PC-9 (cell line): Measurements from ENCODE around the gene STRN3. TPM values are rescaled to one million over a fixed set of nuclear protein-coding genes. Genes with fewer than 3 reads are reported as not detected.
A peak's percentile ranks its signal among the peaks of the same experiment; 100 is the strongest.

Experiments used
- BruUV-seq: library from RNA; stranded (reverse); fragments of 400-500 nt; replicated peaks from 2 replicates; lab custom pipeline; 2021; lab: Mats Ljungman, UMichigan
- CTCF ChIA-PET: fragments of 300-600 bp; sonication (Branson Sonifier 250); formaldehyde crosslinking; loops from one replicate; lab custom pipeline; 2022; ENCODE audit warnings: antibody characterized with exemption; lab: Charles Lee
- POLR2A ChIA-PET: fragments of 300-600 bp; sonication (Branson Sonifier 250); formaldehyde crosslinking; loops from one replicate; lab custom pipeline; 2022; ENCODE audit warnings: antibody characterized with exemption; ENCODE audit not compliant: unreplicated experiment; lab: Charles Lee
- DNase-seq, 2 experiments: peaks; one replicate each; pipeline versions ENCODE4 v3.0.0 to v3.0.0-alpha.2; 2015 to 2022; ENCODE audit warnings: mixed read lengths in 1 of 2
- H2AFZ ChIP-seq: fragments of 200-600 bp; sonication (generic); 2 replicates; pipeline ENCODE4 v1.8.1; 2017; ENCODE audit warnings: antibody characterized with exemption
- H3F3A ChIP-seq: fragments of 200-600 bp; sonication (generic); 2 replicates; pipeline ENCODE4 v1.8.1; 2017; ENCODE audit warnings: antibody characterized with exemption, mild to moderate bottlenecking, low read depth; ENCODE audit not compliant: insufficient read depth
- H3K27ac ChIP-seq: fragments of 200-600 bp; sonication (generic); 2 replicates; pipeline ENCODE4 v1.6.1; 2016; ENCODE audit warnings: mixed run types
- H3K27me3 ChIP-seq: fragments of 200-600 bp; sonication (generic); 2 replicates; pipeline ENCODE4 v1.6.1; 2016; ENCODE audit warnings: low read depth, mixed run types; ENCODE audit not compliant: insufficient read depth
- H3K36me3 ChIP-seq: fragments of 200-600 bp; sonication (generic); 2 replicates; pipeline ENCODE4 v1.6.1; 2016; ENCODE audit warnings: low read depth, mixed run types
- H3K4me1 ChIP-seq: fragments of 200-600 bp; sonication (generic); replicated peaks from 2 replicates; pipeline ENCODE4 v1.6.1; 2016; ENCODE audit warnings: mixed run types; ENCODE audit not compliant: insufficient read depth
- H3K4me2 ChIP-seq: fragments of 200-600 bp; sonication (generic); 2 replicates; pipeline ENCODE4 v1.6.1; 2017; ENCODE audit warnings: mixed run types
- H3K4me3 ChIP-seq: fragments of 200-600 bp; sonication (generic); 2 replicates; pipeline ENCODE4 v1.6.1; 2016; ENCODE audit warnings: mixed run types
- H3K79me2 ChIP-seq: fragments of 200-600 bp; sonication (generic); 2 replicates; pipeline ENCODE4 v1.6.1; 2017; ENCODE audit warnings: low read depth, mixed run types
- H3K9me2 ChIP-seq: fragments of 200-600 bp; sonication (generic); 2 replicates; pipeline ENCODE4 v1.8.1; 2017; ENCODE audit warnings: mild to moderate bottlenecking; ENCODE audit not compliant: insufficient read depth
- H3K9me3 ChIP-seq: fragments of 200-600 bp; sonication (generic); 2 replicates; pipeline ENCODE4 v1.8.1; 2016; ENCODE audit warnings: low read depth; ENCODE audit not compliant: insufficient read depth
- H4K20me1 ChIP-seq: fragments of 200-600 bp; sonication (generic); 2 replicates; pipeline ENCODE4 v1.8.1; 2017; ENCODE audit not compliant: insufficient read depth
- EZH2 ChIP-seq: fragments of 200-600 bp; sonication (generic); IDR thresholded peaks from 2 replicates; pipeline ENCODE4 v1.8.0; 2017; ENCODE audit warnings: antibody characterized with exemption, low read depth
- intact Hi-C: fragments of 100-400 bp; cut with micrococcal nuclease; formaldehyde crosslinking; loops from one replicate; pipeline ENCODE4 v1.10.0; 2022; ENCODE audit not compliant: unreplicated experiment
- total RNA-seq: library from RNA; stranded (reverse); gene quantifications from 2 replicates; pipeline ENCODE4 v1.2.3, GENCODE V29; 2021
- TF ChIP-seq, protein P1 (sequence below): fragments of 200-600 bp; sonication (generic); conservative IDR thresholded peaks from 2 replicates; pipeline ENCODE4 v1.6.1; 2017; ENCODE audit warnings: mixed run types, antibody characterized with exemption, mild to moderate bottlenecking, moderate library complexity

Gene STRN3
- total RNA-seq, 1 experiment from 2014 or later, result 18.1 TPM

DNA sequence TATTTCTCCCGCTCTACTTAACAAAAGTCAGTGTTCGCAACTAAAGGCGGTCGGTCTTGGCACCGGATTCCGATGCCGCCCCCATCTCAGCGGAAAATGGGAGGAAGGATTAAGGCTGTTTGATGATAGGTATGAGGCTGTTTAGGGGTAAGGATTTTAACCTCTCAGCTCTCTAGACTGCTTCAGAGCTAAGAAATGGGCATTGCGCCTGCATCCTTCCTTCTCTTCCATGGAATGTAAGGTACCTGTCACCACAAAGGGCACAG, 150.5 kb downstream of the STRN3 start:
- H3K4me1 ChIP-seq, result no peaks in the 10 kb centered on the region
- no peaks in the 10 kb centered on the region for H3K9me2 ChIP-seq
- intact Hi-C loops, result no loop called here
- POLR2A ChIA-PET, result no interaction called here
- no peaks in the 10 kb centered on the region for H3K27me3 ChIP-seq
- no peak overlapping the region for H2AFZ ChIP-seq
- H3F3A ChIP-seq, result no peaks in the 10 kb centered on the region
- TF ChIP-seq, protein P1, sequence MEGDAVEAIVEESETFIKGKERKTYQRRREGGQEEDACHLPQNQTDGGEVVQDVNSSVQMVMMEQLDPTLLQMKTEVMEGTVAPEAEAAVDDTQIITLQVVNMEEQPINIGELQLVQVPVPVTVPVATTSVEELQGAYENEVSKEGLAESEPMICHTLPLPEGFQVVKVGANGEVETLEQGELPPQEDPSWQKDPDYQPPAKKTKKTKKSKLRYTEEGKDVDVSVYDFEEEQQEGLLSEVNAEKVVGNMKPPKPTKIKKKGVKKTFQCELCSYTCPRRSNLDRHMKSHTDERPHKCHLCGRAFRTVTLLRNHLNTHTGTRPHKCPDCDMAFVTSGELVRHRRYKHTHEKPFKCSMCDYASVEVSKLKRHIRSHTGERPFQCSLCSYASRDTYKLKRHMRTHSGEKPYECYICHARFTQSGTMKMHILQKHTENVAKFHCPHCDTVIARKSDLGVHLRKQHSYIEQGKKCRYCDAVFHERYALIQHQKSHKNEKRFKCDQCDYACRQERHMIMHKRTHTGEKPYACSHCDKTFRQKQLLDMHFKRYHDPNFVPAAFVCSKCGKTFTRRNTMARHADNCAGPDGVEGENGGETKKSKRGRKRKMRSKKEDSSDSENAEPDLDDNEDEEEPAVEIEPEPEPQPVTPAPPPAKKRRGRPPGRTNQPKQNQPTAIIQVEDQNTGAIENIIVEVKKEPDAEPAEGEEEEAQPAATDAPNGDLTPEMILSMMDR, result no peak
- no peak for TF ChIP-seq EZH2
- H4K20me1 ChIP-seq, result no peaks in the 10 kb centered on the region
- DNase-seq, result no peak
- H3K4me3 ChIP-seq, result no peak overlapping the region
- BruUV-seq, result no TSS peak
- H3K36me3 ChIP-seq, result no peaks in the 10 kb centered on the region
- H3K9me3 ChIP-seq, result no peaks in the 10 kb centered on the region
- H3K4me2 ChIP-seq, result no peak overlapping the region
- H3K27ac ChIP-seq, result no peak overlapping the region
- CTCF ChIA-PET, result no interaction called here
- H3K79me2 ChIP-seq, result no peaks in the 10 kb centered on the region

DNA sequence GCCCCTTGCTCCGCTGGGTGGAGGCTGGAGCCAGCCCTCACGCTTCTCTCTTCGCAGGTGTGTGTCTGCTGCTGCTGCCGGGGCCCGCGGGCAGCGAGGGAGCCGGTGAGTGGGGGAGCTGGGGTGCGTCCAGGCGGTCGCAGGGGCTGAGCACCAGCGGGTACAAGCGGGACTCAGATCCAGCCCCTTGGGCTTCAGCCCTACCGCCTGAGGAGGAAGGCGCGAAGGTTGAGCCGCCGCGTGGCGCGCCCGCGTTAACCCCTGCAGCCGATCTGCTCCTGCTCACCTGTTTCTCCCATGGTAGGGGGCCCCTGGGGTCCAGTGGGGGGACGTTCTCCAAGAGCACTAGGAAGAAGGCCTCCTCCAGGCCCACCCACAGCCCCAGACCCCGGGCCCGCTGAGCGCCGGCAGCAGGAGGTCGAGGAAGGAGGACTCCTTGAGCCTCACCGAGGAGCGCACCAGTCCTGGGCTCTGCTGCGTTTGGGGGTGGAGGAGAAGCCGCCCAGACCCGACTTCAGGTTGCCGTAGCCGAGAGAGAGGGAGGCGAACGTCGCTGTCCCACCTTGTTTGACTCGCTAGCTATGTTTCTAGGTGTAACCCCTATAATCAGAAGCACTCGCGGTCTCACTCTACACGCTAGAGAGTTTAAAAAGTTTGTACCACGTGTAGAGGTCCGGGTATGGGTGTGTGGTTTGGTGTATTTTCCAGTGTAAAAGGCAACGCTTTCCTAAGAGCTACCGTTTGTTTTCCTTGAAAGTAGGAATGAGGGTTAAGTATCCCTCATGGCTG, 151.0 kb downstream of the STRN3 start:
- ChIA-PET POLR2A (no interaction called here), CTCF (no interaction called here)
- TF ChIP-seq, protein P1, result no peak
- TF ChIP-seq EZH2, result no peak
- no peak for DNase-seq
- no peaks in the 10 kb centered on the region for H3K9me3 ChIP-seq
- intact Hi-C loops, result no loop called here
- H3K4me2 ChIP-seq, result no peak overlapping the region
- no peaks in the 10 kb centered on the region for H3K36me3 ChIP-seq
- no peaks in the 10 kb centered on the region for H3F3A ChIP-seq
- BruUV-seq, result no TSS peak
- no peaks in the 10 kb centered on the region for H3K27me3 ChIP-seq
- no peak overlapping the region for H2AFZ ChIP-seq
- H3K79me2 ChIP-seq, result no peaks in the 10 kb centered on the region
- no peaks in the 10 kb centered on the region for H4K20me1 ChIP-seq
- H3K9me2 ChIP-seq, result no peaks in the 10 kb centered on the region
- H3K4me1 ChIP-seq, result no peaks in the 10 kb centered on the region
- H3K4me3 ChIP-seq, result no peak overlapping the region
- no peak overlapping the region for H3K27ac ChIP-seq

DNA sequence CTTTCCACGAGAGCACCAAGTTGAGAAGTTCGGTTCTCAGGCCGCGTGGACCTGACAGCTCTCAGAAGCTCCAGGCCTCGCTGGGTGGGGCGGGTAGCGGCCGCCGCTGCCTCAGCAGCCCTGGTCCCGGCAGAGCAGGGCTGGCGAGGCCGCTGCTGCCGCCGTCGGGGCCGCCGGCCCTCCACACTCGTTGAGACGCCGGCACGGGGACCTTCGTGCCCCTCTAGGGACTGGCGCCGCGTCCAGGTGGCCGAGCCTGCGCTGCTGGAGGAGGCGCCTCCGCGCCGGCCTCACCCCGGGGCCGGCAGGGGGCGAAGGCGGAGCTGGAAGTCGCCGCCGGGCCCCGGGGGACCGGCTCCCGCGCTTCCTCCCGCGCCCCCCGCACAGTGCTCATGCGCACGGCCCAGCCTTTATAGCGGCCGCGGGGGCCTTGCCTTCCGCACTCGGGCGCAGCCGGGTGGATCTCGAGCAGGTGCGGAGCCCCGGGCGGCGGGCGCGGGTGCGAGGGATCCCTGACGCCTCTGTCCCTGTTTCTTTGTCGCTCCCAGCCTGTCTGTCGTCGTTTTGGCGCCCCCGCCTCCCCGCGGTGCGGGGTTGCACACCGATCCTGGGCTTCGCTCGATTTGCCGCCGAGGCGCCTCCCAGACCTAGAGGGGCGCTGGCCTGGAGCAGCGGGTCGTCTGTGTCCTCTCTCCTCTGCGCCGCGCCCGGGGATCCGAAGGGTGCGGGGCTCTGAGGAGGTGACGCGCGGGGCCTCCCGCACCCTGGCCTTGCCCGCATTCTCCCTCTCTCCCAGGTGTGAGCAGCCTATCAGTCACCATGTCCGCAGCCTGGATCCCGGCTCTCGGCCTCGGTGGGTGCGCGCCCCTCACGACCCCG, 151.8 kb downstream of the STRN3 start, which contains the start of gene COCH:
Gene COCH (plus strand): TSS at position 440 of the 879 bp plus-strand sequence. CDS start 380 bp downstream, at position 820.
- Histone ChIP-seq H3F3A (no peaks in the 10 kb centered on the region), H3K4me1 (no peaks in the 10 kb centered on the region), H3K36me3 (no peaks in the 10 kb centered on the region), H3K27ac (no peak within 1 kb of the TSS), H3K79me2 (no peaks in the 10 kb centered on the region), H3K4me2 (no peak within 1 kb of the TSS), H3K4me3 (no peak within 1 kb of the TSS), H3K9me3 (no peaks in the 10 kb centered on the region), H3K9me2 (no peaks in the 10 kb centered on the region), H2AFZ (no peak within 1 kb of the TSS), H3K27me3 (no peaks in the 10 kb centered on the region), H4K20me1 (no peaks in the 10 kb centered on the region)
- ChIA-PET CTCF (no interaction called here), POLR2A (no interaction called here)
- TF ChIP-seq EZH2, result no peak
- TF ChIP-seq, protein P1, result no peak
- BruUV-seq, result no TSS peak
- DNase-seq, result peak in 1 of 2 experiments; percentile 26
- intact Hi-C loops, result no loop called here
